ENCODE data around the gene LIMS1. TPM values are rescaled to one million over a fixed set of nuclear protein-coding genes. Genes with fewer than 3 reads are reported as not detected.

LIMS1 gene
- total and polyA plus RNA-seq, 2 of the 13 experiments (the other 11 are each of a cell fraction or from before 2014, with no cell fraction given), result 38.3 to 49.6 TPM

GRCh38 chr2:108719149-108720044, 185.1 kb downstream of the LIMS1 start, which contains the start of gene RANBP2 (continued):
- TF ChIP-seq RFX3 (CRISPR knock-in tag; IDR thresholded peaks at IDR 0.05) (no peak), ZNF713 (CRISPR knock-in tag; IDR thresholded peaks at IDR 0.05) (peak; percentile 61; the same call in 1 of the 2 replicates), FOXO1 (CRISPR knock-in tag; IDR thresholded peaks at IDR 0.05) (peak; percentile 89), EED (CRISPR knock-in tag; IDR thresholded peaks at IDR 0.05) (peak; percentile 90; the same call in 1 of the 2 replicates), ZNF792 (CRISPR knock-in tag; IDR thresholded peaks at IDR 0.05) (peak; percentile 99), JARID2 (CRISPR knock-in tag; IDR thresholded peaks at IDR 0.05; ENCODE audit: insufficient replicate concordance) (peak; percentile 81), CBX1 (IDR thresholded peaks at IDR 0.05; ENCODE audit: low read depth) (peak; percentile 85), ZNF430 (CRISPR knock-in tag; IDR thresholded peaks at IDR 0.05) (peak; percentile 98), NFATC3 (CRISPR knock-in tag; IDR thresholded peaks at IDR 0.05) (peak; percentile 95; the same call in 1 of the 2 replicates), ZNF562 (CRISPR knock-in tag; IDR thresholded peaks at IDR 0.05; ENCODE audit: borderline replicate concordance) (peak; percentile 79; the same call in 1 of the 2 replicates), ZNF331 (CRISPR knock-in tag; IDR thresholded peaks at IDR 0.05) (peak; percentile 97; the same call in 1 of the 2 replicates), ZNF318 (CRISPR knock-in tag; IDR thresholded peaks at IDR 0.05) (peak; percentile 79; the same call in 1 of the 2 replicates), ZBTB37 (CRISPR knock-in tag; IDR thresholded peaks at IDR 0.05) (no peak; the same call in 1 of the 2 replicates), ZBTB46 (CRISPR knock-in tag; IDR thresholded peaks at IDR 0.05; ENCODE audit: borderline replicate concordance) (no peak), TFE3 (CRISPR knock-in tag; IDR thresholded peaks at IDR 0.05) (peak; percentile 88), ONECUT2 (CRISPR knock-in tag; IDR thresholded peaks at IDR 0.05) (peak; percentile 29; the same call in 1 of the 2 replicates)
